GM10248 (cell line): ENCODE results near the gene TRIM26.

Experiments used
- CTCF ChIA-PET: fragments of 300-600 bp; sonication (Branson Sonifier 250); formaldehyde crosslinking; extraction: SDS; loops from one replicate; lab custom pipeline; 2021; ENCODE audit warnings: antibody characterized with exemption; lab: Yijun Ruan, JAX
- POLR2A ChIA-PET: fragments of 350-650 bp; sonication (Branson Sonifier 250); formaldehyde crosslinking; extraction: SDS; loops from one replicate; lab custom pipeline; 2020; ENCODE audit warnings: antibody characterized with exemption; lab: Yijun Ruan, JAX
- DNase-seq: peaks from one replicate; pipeline ENCODE4 v3.0.0; 2012; ENCODE audit errors: extremely low spot score
- TF ChIP-seq, protein P1 (sequence below): IDR thresholded peaks from 2 replicates; pipeline ENCODE4 v1.5.1; 2012; ENCODE audit warnings: mild to moderate bottlenecking, low read depth; ENCODE audit errors: extremely low read depth, missing control alignments, control extremely low read depth

Gene TRIM26

GRCh38 chr6:30155520-30156261, 57.5 kb downstream of the TRIM26 start:
- POLR2A ChIA-PET = no interaction called here
- CTCF ChIA-PET = interaction anchor here (1.0 to 3.2 kb wide), 4 partner anchors 19 to 52 kb away, joined by 3 to 17 read pairs (median 3); partner anchors contain the start of gene TRIM40
- no peak for DNase-seq
- TF ChIP-seq, protein P1, sequence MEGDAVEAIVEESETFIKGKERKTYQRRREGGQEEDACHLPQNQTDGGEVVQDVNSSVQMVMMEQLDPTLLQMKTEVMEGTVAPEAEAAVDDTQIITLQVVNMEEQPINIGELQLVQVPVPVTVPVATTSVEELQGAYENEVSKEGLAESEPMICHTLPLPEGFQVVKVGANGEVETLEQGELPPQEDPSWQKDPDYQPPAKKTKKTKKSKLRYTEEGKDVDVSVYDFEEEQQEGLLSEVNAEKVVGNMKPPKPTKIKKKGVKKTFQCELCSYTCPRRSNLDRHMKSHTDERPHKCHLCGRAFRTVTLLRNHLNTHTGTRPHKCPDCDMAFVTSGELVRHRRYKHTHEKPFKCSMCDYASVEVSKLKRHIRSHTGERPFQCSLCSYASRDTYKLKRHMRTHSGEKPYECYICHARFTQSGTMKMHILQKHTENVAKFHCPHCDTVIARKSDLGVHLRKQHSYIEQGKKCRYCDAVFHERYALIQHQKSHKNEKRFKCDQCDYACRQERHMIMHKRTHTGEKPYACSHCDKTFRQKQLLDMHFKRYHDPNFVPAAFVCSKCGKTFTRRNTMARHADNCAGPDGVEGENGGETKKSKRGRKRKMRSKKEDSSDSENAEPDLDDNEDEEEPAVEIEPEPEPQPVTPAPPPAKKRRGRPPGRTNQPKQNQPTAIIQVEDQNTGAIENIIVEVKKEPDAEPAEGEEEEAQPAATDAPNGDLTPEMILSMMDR = no peak

- TF ChIP-seq, protein P1 = no peak
- CTCF ChIA-PET = interaction anchor here (1.0 to 3.2 kb wide), 5 partner anchors 18 to 52 kb away, joined by 3 to 17 read pairs (median 3); partner anchors contain the start of gene TRIM40
- no peak for DNase-seq
- POLR2A ChIA-PET = no interaction called here
Measured at GRCh38 chr6:30154709-30155519, 58.3 kb downstream of the TRIM26 start.

- TF ChIP-seq, protein P1 = no peak
- POLR2A ChIA-PET = no interaction called here
- CTCF ChIA-PET = interaction anchor here (1.1 to 3.2 kb wide), 4 partner anchors 18 to 51 kb away, joined by 3 to 17 read pairs (median 7); partner anchors contain the start of gene TRIM40
- DNase-seq = no peak
Measured at GRCh38 chr6:30154061-30154460, 59.1 kb downstream of the TRIM26 start.

GRCh38 chr6:30152910-30153610, 60.1 kb downstream of the TRIM26 start:
- DNase-seq = no peak
- POLR2A ChIA-PET = no interaction called here
- TF ChIP-seq, protein P1 = no peak
- CTCF ChIA-PET = interaction anchor here (1.3 to 3.2 kb wide), 3 partner anchors 15 to 50 kb away, joined by 5 to 17 read pairs (median 11); no protein-coding TSS in a partner anchor

DNA sequence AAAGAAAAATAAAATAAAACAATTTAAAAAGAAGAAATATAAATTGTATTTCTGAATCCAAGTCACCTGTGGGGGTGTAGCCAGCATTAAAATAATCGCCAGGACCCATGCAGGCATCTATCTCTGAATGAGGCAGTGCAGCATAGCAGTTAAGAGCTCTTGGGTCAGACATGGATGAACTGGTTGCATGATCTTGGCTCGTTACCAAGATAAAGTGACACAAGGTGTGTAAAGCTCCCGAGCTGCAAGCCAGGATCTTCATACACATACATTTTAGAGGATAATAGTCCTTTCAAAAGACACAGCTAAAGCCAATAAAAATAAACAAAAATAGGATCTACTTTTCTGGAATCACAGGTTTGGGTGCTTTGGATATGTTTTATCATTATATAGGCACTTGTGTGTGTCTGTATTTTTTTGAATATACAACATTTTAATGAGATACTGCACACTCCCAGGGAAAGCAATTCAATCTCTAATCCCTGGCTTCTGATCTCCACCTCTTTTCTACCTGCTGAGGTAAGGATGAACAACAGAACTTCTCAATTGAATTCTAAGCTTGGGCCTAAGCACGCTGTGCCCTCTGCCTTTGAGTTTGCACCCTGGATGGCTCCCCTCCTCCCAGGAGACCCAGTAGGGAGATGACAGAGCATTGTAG, 61.1 kb downstream of the TRIM26 start:
- POLR2A ChIA-PET = no interaction called here
- no peak for DNase-seq
- CTCF ChIA-PET = interaction anchor here (1.1 to 1.9 kb wide), 5 partner anchors 16 to 414 kb away, joined by 3 to 7 read pairs (median 5); no protein-coding TSS in a partner anchor
- TF ChIP-seq, protein P1 = no peak

DNA sequence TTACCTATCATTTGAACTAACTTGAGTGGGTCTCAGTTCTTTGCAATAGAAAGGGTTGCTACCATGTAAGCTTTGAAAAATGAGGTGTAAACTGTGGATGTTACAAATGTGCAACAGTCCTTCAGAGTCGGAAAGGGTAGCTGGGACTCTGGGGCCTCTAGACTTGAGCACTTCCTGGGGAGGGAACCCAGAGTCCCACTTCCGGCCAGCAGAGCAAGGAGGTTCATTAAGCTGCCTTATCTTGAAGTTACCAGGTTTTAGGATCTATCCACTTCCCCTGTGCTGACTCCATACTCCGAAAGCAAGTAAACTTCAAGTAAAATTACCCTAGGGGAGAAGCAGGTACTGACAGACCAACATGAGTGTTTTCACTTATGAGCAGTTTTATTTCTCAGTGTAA, 61.6 kb downstream of the TRIM26 start:
- DNase-seq = no peak
- TF ChIP-seq, protein P1 = no peak
- ChIA-PET CTCF (interaction anchor here (1.1 to 1.9 kb wide), 5 partner anchors 17 to 413 kb away, joined by 3 to 7 read pairs (median 5); no protein-coding TSS in a partner anchor), POLR2A (no interaction called here)
